Measurements from ENCODE around the gene TMEM200A.

Gene TMEM200A

GRCh38 chr6:130412556-130413290, 46.9 kb downstream of the TMEM200A start:
- H3K4me3 ChIP-seq (ENCODE audit: low read depth, low read length), result no peak overlapping the region
- H3K27me3 ChIP-seq (ENCODE audit: insufficient read depth, low read depth, severe bottlenecking), result no peaks in the 10 kb centered on the region
- DNase-seq, result no peak
- no peak for TF ChIP-seq CTCF (IDR thresholded peaks at IDR 0.05; ENCODE audit: low read depth, low read length)
- H3K9me3 ChIP-seq (ENCODE audit: severe bottlenecking), result no peaks in the 10 kb centered on the region
- no peak overlapping the region for H3K27ac ChIP-seq
- no peaks in the 10 kb centered on the region for H3K36me3 ChIP-seq

GRCh38 chr6:130417951-130418350, 52.1 kb downstream of the TMEM200A start:
- Histone ChIP-seq H3K4me3 (ENCODE audit: low read depth, low read length) (no peak overlapping the region), H3K27ac (no peak overlapping the region), H3K27me3 (ENCODE audit: insufficient read depth, low read depth, severe bottlenecking) (no peaks in the 10 kb centered on the region), H3K9me3 (ENCODE audit: severe bottlenecking) (no peaks in the 10 kb centered on the region), H3K36me3 (no peaks in the 10 kb centered on the region)
- DNase-seq, result no peak
- TF ChIP-seq CTCF (IDR thresholded peaks at IDR 0.05; ENCODE audit: low read depth, low read length), result no peak

GRCh38 chr6:130420911-130421310, 55.1 kb downstream of the TMEM200A start:
- H3K36me3 ChIP-seq, result no peaks in the 10 kb centered on the region
- no peaks in the 10 kb centered on the region for H3K9me3 ChIP-seq (ENCODE audit: severe bottlenecking)
- TF ChIP-seq CTCF (IDR thresholded peaks at IDR 0.05; ENCODE audit: low read depth, low read length), result no peak
- H3K27ac ChIP-seq, result no peak overlapping the region
- no peaks in the 10 kb centered on the region for H3K27me3 ChIP-seq (ENCODE audit: insufficient read depth, low read depth, severe bottlenecking)
- no peak for DNase-seq
- no peak overlapping the region for H3K4me3 ChIP-seq (ENCODE audit: low read depth, low read length)

- Histone ChIP-seq H3K4me3 (ENCODE audit: low read depth, low read length) (no peak overlapping the region), H3K27me3 (ENCODE audit: insufficient read depth, low read depth, severe bottlenecking) (no peaks in the 10 kb centered on the region), H3K9me3 (ENCODE audit: severe bottlenecking) (no peaks in the 10 kb centered on the region), H3K36me3 (no peaks in the 10 kb centered on the region), H3K27ac (no peak overlapping the region)
- TF ChIP-seq CTCF (IDR thresholded peaks at IDR 0.05; ENCODE audit: low read depth, low read length), result no peak
- no peak for DNase-seq
Measured at GRCh38 chr6:130421585-130421984, 55.8 kb downstream of the TMEM200A start.

GRCh38 chr6:130423044-130423443, 57.2 kb downstream of the TMEM200A start:
- Histone ChIP-seq H3K9me3 (ENCODE audit: severe bottlenecking) (no peaks in the 10 kb centered on the region), H3K36me3 (no peaks in the 10 kb centered on the region), H3K27ac (no peak overlapping the region), H3K27me3 (ENCODE audit: insufficient read depth, low read depth, severe bottlenecking) (no peaks in the 10 kb centered on the region), H3K4me3 (ENCODE audit: low read depth, low read length) (no peak overlapping the region)
- DNase-seq, result no peak
- no peak for TF ChIP-seq CTCF (IDR thresholded peaks at IDR 0.05; ENCODE audit: low read depth, low read length)

GRCh38 chr6:130424710-130425109, 58.9 kb downstream of the TMEM200A start:
- H3K4me3 ChIP-seq (ENCODE audit: low read depth, low read length), result no peak overlapping the region
- no peak overlapping the region for H3K27ac ChIP-seq
- no peaks in the 10 kb centered on the region for H3K27me3 ChIP-seq (ENCODE audit: insufficient read depth, low read depth, severe bottlenecking)
- DNase-seq, result no peak
- no peaks in the 10 kb centered on the region for H3K36me3 ChIP-seq
- H3K9me3 ChIP-seq (ENCODE audit: severe bottlenecking), result no peaks in the 10 kb centered on the region
- no peak for TF ChIP-seq CTCF (IDR thresholded peaks at IDR 0.05; ENCODE audit: low read depth, low read length)

Measured in WERI-Rb-1 (cell line).